Suprapubic skin (tissue), 4 donors: ENCODE results near the gene CACNA1H. TPM values are rescaled to one million over a fixed set of nuclear protein-coding genes. Genes with fewer than 3 reads are reported as not detected.
A peak's percentile ranks its signal among the peaks of the same experiment; 100 is the strongest.
"Not testable (repeated sequence)": the region's sequence is repeated elsewhere in the genome, so short reads cannot be mapped to it uniquely, and the experiment has no call there.

ENCODE experiments used
- DNase-seq, 2 donors: peaks; one replicate each; pipeline ENCODE4 v3.0.0-alpha.2; 2019; ENCODE audit warnings: low spot score in 2 of 2
- H3K27ac ChIP-seq: fragments of 200-600 bp; sonication (generic); one replicate; pipeline ENCODE4 v1.5.1; 2019
- H3K27me3 ChIP-seq: fragments of 200-600 bp; sonication (generic); one replicate; pipeline ENCODE4 v1.5.1; 2019
- H3K36me3 ChIP-seq: fragments of 200-600 bp; sonication (generic); one replicate; pipeline ENCODE4 v1.5.1; 2019
- H3K4me1 ChIP-seq: fragments of 200-600 bp; sonication (generic); one replicate; pipeline ENCODE4 v1.5.1; 2019
- H3K4me3 ChIP-seq: fragments of 200-600 bp; sonication (generic); one replicate; pipeline ENCODE4 v1.5.1; 2019; ENCODE audit warnings: mild to moderate bottlenecking
- H3K9me3 ChIP-seq: fragments of 200-600 bp; sonication (generic); one replicate; pipeline ENCODE4 v1.5.1; 2019
- EP300 ChIP-seq: sonication (generic); formaldehyde crosslinking; IDR thresholded peaks from one replicate; pipeline ENCODE4 v1.6.1; 2017; ENCODE audit warnings: antibody characterized with exemption
- POLR2A ChIP-seq, 2 donors: fragments of 450-650 bp; IDR thresholded peaks; one replicate each; pipeline ENCODE4 v1.6.1; 2017; ENCODE audit warnings: antibody characterized with exemption in 2 of 2, mild to moderate bottlenecking in 2 of 2, moderate library complexity in 2 of 2
- POLR2AphosphoS5 ChIP-seq, 3 donors: sonication (generic); formaldehyde crosslinking; IDR thresholded peaks; one replicate each; pipeline ENCODE4 v1.6.1; 2017; ENCODE audit warnings: antibody characterized with exemption in 3 of 3
- WGBS: methylation state at CpG from one replicate; pipeline ENCODE4 v1.1.5; 2018; 5-methylcytosine and 5-hydroxymethylcytosine counted together
- total RNA-seq, 4 donors: library from RNA; depleted of rRNA; stranded (reverse); fragments of >200 nt; gene quantifications; one replicate each; pipeline ENCODE4 v1.1.0, GENCODE V29; 2016
- TF ChIP-seq, protein P1 (sequence below), 2 donors: fragments of 200-600 bp in 1 of 2; fragments of 450-650 bp in 1 of 2; sonication (generic) in 1 of 2; IDR thresholded peaks; one replicate each; pipeline ENCODE4 v1.5.1; 2016 to 2019; ENCODE audit warnings: antibody characterized with exemption in 2 of 2, mild to moderate bottlenecking in 1 of 2, moderate library complexity in 1 of 2

CACNA1H gene
- total RNA-seq, 4 donors from 2014 or later: 19.4 to 167 (median 38.4) TPM

DNA sequence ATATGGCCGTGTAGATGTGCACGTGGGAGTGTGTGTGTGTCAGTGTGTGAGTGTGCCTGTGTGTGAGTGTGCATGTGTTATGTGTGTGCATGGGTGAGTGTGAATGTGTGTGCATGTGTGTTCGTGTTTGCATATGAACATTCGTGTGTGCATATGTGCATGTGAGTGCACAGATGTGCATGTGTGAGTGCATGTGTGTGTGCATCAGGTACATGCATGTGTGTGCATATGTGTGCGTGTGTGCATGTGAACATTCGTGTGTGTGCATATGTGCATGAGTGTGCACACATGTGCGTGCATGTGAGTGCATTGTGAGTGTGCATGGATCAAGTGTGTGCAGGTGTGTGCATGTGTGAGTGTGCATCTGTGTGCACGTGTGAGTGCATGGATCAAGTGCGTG lies 85.1 kb downstream of the CACNA1H start:
- Histone ChIP-seq H3K36me3 (no peaks in the 10 kb centered on the region), H3K27ac (no peak overlapping the region), H3K4me1 (no peaks in the 10 kb centered on the region), H3K27me3 (peaks cover 11% of the 10 kb centered on the region), H3K4me3 (no peak overlapping the region), H3K9me3 (no peaks in the 10 kb centered on the region)
- TF ChIP-seq, protein P1, sequence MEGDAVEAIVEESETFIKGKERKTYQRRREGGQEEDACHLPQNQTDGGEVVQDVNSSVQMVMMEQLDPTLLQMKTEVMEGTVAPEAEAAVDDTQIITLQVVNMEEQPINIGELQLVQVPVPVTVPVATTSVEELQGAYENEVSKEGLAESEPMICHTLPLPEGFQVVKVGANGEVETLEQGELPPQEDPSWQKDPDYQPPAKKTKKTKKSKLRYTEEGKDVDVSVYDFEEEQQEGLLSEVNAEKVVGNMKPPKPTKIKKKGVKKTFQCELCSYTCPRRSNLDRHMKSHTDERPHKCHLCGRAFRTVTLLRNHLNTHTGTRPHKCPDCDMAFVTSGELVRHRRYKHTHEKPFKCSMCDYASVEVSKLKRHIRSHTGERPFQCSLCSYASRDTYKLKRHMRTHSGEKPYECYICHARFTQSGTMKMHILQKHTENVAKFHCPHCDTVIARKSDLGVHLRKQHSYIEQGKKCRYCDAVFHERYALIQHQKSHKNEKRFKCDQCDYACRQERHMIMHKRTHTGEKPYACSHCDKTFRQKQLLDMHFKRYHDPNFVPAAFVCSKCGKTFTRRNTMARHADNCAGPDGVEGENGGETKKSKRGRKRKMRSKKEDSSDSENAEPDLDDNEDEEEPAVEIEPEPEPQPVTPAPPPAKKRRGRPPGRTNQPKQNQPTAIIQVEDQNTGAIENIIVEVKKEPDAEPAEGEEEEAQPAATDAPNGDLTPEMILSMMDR (IDR thresholded peaks at IDR 0.05): no peak
- TF ChIP-seq EP300: no peak
- TF ChIP-seq POLR2AphosphoS5 (IDR thresholded peaks at IDR 0.05): no peak
- TF ChIP-seq POLR2A (IDR thresholded peaks at IDR 0.05): no peak
- DNase-seq: no peak
- WGBS: 82% methylated on average over 9 of the region's 9 CpGs

DNA sequence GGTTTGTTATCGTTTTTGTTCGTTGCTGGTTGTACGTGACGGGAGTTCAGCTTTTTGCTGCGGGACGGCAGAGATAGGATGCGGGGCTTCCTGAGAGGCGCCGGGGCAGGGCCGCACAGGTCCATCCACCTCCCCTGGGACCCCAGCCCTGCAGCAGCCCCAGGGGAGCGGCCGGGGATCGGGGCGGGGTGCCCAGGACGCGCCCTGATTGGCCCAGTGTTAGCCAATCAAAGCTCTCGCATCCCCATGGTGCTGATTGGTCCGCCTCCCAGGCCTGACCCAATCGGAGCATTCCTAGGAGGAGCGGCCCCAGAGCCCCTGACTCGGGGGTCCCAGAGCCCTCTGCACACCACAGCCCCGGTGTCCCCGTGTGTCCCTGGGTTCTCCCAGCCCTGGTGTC lies 86.0 kb downstream of the CACNA1H start:
- H3K4me3 ChIP-seq, H3K4me1 ChIP-seq, H3K27ac ChIP-seq, DNase-seq, H3K36me3 ChIP-seq, H3K9me3 ChIP-seq: not testable (repeated sequence)
- WGBS: 46% methylated on average over 10 of the region's 23 CpGs
- H3K27me3 ChIP-seq: peaks cover 13% of the 10 kb centered on the region

DNA sequence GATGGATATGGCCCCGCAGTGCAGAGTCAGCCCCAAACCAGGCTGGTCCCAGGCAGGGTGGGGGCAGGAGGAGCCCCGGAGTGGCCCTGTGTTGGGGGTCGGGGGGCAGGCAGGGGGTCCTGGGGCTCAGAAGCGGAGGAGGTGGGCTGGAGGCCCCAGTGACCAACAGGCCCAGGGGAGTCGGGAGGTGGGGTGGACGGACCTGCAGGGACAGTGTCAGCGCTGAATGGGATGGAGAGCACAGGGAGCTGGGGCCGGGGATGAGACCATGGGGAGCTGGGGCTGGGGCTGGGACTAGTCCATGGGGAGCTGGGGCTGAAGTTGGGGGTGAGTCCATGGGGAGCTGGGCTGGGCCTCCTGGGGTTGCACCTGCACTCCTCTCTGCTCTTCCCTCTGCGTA lies 86.7 kb downstream of the CACNA1H start:
- H3K4me3 ChIP-seq: not testable (repeated sequence)

DNA sequence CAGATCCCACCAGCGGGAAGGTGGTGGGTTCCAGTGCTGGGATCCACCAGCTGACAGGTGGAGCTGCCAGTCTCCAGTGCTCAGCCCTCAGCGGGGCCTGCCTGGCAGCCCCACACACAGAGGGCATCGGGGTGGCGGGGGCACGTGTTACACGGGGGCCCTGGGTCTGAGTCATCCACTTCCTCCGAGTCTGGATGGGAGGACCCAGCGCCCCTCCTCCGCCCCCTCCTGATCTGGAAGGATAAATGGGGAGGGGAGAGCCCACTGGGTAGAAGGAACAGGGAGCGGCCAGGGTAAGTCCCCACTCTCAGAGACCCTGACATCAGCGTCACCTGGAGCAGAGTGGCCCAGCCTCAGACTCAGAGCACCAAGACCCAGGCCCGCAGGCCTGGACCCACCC lies 87.5 kb downstream of the CACNA1H start, which contains the start of gene TPSAB1:
TPSAB1 (plus strand) TSS at position 270 of the 400 bp plus-strand sequence. CDS start 234 bp downstream, outside the sequence.
- H3K27ac ChIP-seq, DNase-seq, H3K4me1 ChIP-seq, H3K9me3 ChIP-seq, H3K4me3 ChIP-seq, H3K36me3 ChIP-seq: not testable (repeated sequence)
- no CpG with 5 or more reads among the region's 12 CpGs for WGBS
- peaks cover 28% of the 10 kb centered on the region for H3K27me3 ChIP-seq

More for the DNA sequence above, 86.7 kb downstream of the CACNA1H start:
- not testable (repeated sequence) for H3K4me1 ChIP-seq, H3K9me3 ChIP-seq, H3K27ac ChIP-seq, DNase-seq, H3K36me3 ChIP-seq
- H3K27me3 ChIP-seq: peaks cover 19% of the 10 kb centered on the region
- 75% methylated on average over 8 of the region's 9 CpGs for WGBS

DNA sequence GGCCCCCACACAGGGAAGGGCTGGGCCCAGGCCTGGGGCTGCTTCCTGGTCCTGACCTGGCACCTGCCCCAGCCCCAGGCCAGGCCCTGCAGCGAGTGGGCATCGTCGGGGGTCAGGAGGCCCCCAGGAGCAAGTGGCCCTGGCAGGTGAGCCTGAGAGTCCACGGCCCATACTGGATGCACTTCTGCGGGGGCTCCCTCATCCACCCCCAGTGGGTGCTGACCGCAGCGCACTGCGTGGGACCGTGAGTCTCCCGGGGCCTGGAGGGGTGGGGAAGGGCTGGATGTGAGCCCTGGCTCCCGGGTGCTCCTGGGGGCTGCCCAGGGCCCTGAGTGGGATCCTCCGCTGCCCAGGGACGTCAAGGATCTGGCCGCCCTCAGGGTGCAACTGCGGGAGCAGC lies 88.2 kb downstream of the CACNA1H start:
- H3K27ac ChIP-seq, H3K9me3 ChIP-seq, H3K4me1 ChIP-seq, H3K4me3 ChIP-seq, DNase-seq, H3K36me3 ChIP-seq: not testable (repeated sequence)
- H3K27me3 ChIP-seq: peaks cover 34% of the 10 kb centered on the region
- WGBS: no CpG with 5 or more reads among the region's 15 CpGs

DNA sequence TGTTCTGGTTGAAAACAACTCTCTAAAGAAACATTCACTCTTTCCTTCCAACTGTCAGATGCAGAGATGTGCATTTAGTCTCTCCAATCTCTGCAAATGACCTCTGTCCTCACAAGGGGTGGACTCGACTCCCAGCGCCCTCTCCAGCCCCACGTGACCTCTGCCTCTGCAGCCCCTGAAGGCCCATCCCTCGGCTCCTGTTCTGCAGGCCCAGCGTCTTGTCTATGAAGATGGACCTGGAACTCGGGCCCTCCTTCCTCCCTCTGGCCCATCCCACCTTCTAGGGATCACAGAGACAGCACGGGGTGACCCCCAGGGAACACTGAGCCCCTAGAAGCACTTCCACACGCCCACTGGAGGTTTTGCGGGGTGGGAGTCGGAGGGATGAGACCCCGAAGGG lies 90.5 kb downstream of the CACNA1H start:
- DNase-seq: peak in 1 of 2 donors; percentile 43
- peaks cover 36% of the 10 kb centered on the region for H3K27me3 ChIP-seq
- WGBS: 80% methylated on average over 4 of the region's 11 CpGs
- H3K4me3 ChIP-seq, H3K4me1 ChIP-seq, H3K36me3 ChIP-seq, H3K9me3 ChIP-seq, H3K27ac ChIP-seq: not testable (repeated sequence)

DNA sequence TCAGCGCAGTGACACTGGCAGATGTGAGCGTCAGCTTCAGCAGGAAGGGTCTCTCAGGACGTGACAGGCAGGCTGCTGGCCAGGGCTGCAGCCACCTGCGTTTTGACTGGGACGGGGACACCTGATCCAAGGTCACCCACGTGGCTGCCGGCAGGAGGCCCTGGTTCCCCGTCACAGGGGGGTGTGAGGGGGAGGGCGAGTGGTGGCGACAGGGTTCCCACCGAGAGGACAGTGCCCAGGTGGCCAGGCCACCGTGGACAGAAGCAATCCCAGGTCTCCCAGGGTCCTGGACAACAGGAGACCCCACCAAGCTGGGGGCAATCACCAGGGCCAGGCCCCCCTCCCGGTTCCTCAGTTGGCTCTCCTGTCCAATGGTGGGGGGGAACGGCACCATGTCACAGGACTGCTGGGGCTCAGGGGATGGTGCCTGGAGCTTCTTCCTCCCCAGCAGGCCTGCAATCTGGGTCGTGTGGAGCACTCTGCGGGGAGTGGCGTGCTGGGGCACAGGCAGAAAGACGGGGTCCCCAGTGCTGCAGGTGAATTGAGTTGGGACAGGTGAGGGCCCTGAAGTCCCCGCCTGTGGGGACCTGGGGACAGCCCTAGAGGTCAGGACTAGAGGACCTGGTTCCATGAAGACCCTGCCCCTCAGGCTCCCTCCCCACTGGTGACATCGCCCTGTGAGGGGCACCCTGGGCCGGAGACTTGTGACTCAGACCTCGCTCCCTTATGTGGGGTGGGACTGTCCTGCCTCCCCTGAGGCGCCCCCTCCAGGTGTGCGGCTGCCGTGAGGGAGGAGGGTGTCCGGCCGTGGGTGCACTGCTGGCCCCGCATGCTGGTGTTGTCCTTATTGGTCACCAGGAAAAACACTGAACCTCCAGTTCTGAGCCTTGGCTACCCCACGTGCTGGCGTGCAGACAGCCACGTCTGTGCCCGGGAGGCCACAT lies 91.3 kb downstream of the CACNA1H start:
- H3K4me3 ChIP-seq, H3K27ac ChIP-seq, H3K9me3 ChIP-seq, H3K36me3 ChIP-seq, H3K4me1 ChIP-seq: not testable (repeated sequence)
- no CpG with 5 or more reads among the region's 32 CpGs for WGBS
- DNase-seq: peak in 1 of 2 donors; percentile 71
- H3K27me3 ChIP-seq: peaks cover 35% of the 10 kb centered on the region

DNA sequence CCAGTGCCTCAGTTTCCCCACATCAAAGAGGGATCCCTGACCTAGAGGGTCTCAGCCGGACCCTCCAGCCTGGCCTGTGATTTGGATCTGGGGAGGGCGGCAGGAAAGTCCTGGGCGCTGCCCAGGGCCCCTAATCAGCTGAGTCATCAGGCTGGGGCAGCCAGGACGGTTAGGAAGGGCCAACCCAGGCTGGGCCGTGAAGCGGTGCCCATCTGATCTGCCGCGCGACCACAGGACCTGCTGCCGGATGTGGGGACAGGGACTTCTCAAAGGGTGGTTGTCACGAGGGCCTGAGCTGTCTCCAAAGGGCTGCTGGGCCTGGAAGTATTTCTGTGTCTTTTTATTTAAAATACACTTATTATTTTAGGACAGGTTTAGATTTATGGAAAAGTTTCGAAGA lies 92.0 kb downstream of the CACNA1H start:
- no peak for TF ChIP-seq POLR2AphosphoS5 (IDR thresholded peaks at IDR 0.05)
- no peak for TF ChIP-seq EP300
- no peak for TF ChIP-seq POLR2A (IDR thresholded peaks at IDR 0.05)
- TF ChIP-seq, protein P1 (IDR thresholded peaks at IDR 0.05): no peak
- peak; percentile 60 to 78 for DNase-seq
- 71% methylated on average over 12 of the region's 12 CpGs for WGBS
- peaks cover 30% of the 10 kb centered on the region for H3K27me3 ChIP-seq
- H3K4me3 ChIP-seq: no peak overlapping the region
- no peaks in the 10 kb centered on the region for H3K4me1 ChIP-seq
- H3K9me3 ChIP-seq: no peaks in the 10 kb centered on the region
- H3K36me3 ChIP-seq: no peaks in the 10 kb centered on the region
- H3K27ac ChIP-seq: no peak overlapping the region
